Kidney glomerular epithelial cell (primary cell): ENCODE data around the gene KIRREL3.

Source experiments
- DNase-seq: peaks from one replicate; lab custom pipeline; 2025; lab: John Stamatoyannopoulos, UW

Gene KIRREL3

DNA sequence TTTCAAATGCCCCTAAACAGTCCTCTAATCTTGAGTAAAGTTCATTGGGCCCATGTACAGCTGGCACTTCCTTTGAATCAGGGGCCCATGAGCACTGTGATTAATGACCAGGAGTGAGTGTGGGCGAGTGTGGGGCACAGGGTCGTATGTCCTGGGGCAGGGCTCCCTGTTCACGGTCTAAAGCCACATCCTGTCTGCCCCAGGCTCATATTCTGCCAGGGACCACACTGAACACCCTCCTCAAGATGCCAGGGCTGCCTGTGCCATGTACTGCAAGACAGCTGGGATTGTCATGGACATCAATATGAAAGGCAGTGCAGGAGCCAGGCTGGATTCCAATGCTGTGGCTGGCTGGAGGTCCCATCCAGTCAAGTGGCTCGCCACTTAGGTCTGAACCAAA, 130.5 kb downstream of the KIRREL3 start:
- no peak for DNase-seq

- DNase-seq: no peak
Measured at GRCh38 chr11:126868741-126869140, 131.8 kb downstream of the KIRREL3 start.

DNA sequence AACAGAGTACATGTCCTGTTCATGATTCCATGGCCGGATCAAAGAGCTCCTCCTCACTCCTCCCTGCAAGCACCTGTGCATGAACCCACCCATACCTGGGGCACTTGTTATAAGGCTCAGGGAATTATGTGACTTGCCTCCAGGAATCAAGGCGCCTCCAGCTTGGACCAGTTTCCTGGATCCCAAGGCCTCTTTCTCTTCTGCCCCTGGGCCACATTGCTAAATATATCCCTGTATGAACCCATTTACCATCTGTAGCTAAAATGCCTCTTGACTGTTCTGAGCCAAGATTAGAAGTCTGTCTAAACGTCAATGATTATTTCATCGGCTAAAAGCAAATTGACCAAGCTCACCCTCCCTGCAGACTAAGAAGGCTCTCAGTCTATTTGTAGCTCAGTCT, 135.6 kb downstream of the KIRREL3 start:
- DNase-seq: no peak

DNA sequence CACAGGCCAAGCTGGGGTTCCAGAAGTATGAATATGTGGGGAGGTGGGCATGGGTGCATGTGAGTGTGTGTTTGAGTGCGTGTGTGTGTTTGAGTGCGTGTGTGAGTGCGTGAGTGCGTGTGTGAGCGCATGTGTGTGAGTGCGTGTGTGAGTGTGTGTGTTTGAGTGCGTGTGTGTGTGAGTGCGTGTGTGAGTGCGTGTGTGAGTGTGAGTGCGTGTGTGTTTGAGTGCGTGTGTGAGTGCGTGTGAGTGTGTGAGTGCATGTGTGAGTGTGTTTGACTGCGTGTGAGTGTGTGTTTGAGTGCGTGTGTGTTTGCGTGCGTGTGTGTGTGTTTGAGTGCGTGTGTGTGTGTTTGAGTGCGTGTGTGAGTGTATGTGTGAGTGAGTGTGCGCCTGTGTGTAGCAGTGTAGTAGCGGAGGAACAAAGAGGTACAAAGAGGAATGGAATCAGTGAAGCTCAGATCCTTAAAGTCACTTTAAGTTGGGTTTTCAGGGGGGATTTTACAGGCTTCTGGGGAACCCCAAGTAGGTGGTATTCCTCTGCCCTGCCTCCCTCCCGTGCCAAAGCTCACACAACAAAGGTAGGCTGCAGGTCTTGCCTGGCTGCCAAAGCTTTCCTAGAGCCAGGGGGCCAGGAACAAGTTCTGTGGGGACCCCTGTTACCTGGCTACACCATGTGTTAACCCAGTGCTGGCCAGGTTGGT, 137.1 kb downstream of the KIRREL3 start:
- no peak for DNase-seq

DNA sequence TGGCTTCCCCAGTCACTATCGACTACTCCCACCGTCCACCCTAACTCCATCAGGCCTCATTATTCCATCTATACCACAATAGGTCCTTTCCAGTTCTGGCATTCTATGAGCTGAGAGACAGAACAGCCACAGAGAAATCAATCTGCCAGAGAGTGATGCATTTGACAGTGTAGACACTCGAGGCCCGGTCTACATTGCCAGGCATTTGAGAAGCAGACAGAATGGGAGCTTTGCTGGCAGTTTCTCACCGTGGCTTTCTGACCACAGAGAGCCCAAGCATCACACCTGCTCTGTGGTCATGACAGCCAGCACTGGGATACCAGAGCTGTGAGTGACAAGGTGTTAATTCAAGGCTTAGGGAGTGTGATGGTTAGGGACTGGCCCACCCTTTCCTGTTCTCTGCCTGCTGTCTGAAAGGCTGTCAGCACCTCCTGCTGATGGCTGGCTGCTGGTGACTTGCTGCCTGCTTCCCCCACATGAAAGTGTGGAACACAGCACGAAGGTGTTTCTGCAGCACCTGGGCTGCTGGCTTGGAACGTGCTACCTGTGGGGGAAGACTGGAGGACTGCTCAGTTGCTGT, 137.8 kb downstream of the KIRREL3 start:
- DNase-seq: no peak

DNA sequence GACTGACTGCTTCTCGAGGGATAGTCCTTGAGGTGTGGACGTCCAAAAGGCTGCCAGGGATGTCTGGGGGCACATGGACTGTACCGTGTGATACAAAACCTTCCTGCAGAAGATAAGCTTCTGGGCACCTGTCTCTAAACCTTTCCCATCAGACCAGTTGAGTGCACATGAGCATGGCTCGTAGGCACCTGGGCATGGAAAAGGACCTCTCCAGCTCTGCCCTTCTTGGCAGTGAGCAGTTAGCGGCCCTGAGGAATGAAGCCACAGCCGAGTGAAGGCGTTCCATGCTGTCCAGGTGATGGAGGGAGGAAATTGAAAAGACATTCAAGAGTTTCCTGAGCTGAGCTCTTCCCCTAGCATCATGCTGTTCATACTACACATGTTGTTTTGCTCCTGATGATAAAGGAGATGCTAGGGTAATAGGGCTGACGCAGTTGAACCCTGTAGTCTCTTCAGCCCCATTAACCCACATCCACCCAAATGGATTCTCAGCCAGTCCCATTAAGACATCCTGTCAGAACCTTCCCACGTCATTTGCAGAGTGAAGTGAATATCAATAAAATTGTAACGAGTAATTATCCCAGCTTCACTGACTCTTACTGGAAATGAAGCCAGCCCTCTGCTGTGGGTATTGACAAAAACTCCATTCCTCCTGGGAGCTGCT, 138.6 kb downstream of the KIRREL3 start:
- DNase-seq: no peak

DNA sequence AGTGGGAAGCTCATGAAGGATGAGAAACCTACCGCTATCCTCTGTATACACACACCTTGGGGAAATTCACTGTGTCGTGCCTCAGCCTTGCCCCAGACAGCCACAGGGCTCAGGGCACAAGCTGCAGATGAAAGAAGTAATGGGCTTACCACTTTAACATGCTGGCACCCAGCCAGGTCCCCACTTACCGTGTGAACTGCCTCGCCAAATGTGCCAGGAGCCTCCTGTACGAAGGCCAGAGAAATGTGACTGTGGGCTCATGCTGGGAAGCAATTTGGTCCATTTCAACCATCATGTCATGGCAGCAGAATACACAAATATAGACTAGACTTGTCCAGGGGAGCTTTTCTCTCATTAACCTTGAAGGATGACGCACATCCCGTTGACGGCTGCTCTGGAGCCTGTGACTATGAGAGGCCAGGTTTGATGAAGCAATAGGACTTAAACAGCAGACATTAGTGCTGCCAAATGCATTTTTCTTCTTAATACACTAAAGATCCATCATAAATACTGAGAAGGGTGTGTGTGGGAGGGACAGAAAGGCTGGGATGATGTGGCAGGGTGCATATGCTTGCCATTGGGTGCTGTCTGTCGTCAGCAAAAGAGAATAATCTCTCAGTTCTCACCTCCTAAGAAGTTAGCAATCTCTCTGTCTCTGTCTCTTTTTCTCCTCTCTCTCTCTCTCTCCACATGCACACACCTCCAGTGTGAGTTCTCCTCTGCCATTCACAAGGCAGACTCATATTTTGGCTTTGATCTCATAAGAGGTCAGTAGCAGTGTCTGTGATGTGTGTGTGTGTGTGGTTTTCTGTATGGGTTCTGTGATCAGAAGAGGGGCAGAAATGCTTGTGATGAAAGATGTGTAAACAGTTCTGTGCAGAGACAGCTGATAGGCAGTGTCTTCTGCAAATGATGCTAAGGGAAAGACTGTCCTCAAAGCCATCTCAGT, 142.4 kb downstream of the KIRREL3 start:
- DNase-seq: no peak

GRCh38 chr11:126855536-126855935, 145.0 kb downstream of the KIRREL3 start:
- no peak for DNase-seq

DNA sequence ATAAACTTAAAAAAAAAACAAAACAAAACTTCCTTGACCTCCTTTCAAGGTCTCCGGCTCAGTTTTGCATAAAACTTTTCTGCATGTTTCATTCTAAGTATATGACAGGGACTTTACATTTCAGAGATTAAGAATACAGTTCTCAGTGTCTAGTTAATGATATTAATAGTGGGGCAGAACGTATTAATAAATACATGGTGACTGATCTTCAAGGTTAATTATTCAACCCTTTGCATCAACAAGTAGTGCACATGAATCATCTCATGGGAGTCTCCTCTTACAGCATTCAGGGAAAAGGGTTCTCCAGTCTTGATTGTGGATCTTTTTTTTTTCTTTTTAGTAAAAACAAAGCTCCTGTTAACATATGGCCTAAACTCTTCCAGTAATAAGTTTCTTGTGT, 146.8 kb downstream of the KIRREL3 start:
- DNase-seq: peak; percentile 76

- no peak for DNase-seq
Measured at GRCh38 chr11:126844789-126845188, 155.8 kb downstream of the KIRREL3 start.

GRCh38 chr11:126843096-126843495, 157.5 kb downstream of the KIRREL3 start:
- DNase-seq: peak; percentile 88

DNA sequence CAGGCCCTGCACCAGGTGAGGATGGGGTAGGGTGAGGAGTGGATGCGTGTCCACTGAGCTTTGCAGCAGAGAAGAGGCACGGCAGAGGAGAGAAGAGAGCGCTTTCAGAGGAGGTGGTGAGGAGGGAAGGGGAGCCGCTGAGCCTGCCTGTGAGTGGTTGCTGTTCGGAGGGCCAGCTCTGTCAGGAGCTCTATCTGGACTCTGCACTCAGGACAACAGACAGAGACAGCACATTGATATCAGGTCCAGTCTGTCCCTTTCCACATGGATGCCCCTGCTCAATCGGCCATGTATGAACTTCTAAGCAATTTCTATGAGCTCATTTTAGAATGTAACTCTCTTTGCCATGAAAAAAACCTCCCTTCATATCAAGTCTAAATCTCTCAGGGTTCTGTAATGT, 158.6 kb downstream of the KIRREL3 start:
- no peak for DNase-seq

DNA sequence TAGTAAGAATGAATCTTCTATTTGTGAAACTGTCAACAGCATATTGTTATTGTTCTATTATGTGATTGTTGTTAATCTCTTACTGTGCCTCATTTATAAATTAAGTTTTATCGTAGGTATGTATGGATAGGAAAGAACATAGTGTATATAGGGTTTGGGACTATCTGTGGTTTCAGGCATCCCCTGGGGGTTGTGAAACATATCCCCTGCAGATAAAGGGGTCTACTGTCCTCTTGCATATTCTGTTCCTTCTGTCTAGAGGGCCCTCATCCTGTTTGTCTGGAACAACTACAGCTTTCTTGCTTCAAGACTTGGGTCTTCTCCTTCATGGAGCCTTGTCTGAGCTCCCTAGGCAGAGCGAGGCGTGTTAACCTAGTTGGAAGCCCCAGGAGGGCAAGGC, 159.6 kb downstream of the KIRREL3 start:
- DNase-seq: no peak

DNA sequence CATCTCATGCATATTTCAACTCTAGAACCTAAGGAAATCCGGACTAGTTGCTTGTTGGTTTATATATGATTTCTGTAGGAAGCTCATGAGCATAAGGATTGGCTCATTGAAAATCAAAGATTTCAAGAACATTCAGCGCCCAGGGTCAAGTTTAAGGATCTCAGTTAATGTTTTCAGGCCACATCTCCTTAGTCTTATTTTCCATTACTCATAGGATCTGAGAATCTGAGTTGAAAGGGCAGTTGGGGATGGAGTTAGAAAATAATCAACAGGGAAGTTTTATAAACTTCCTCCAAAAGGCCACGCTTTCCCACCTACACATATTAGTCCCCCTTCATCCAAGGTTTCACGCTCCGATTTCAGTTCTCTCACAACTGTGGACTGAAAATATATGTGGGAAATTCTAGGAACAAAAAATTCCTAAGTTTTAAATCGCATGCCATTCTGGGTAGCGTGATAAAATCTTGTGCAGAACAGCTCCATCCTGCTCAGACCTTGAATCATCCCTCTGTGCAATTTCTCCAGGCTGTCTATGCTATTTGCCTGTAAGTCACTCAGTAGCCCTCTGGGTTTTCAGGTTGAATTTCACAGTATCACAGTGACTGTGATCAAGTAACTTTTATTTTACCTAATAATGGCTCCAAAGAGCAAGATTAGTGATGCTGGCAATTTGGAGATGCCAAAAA, 160.2 kb downstream of the KIRREL3 start:
- DNase-seq: peak; percentile 25

- no peak for DNase-seq
Measured at GRCh38 chr11:126839496-126839895, 161.1 kb downstream of the KIRREL3 start.

DNA sequence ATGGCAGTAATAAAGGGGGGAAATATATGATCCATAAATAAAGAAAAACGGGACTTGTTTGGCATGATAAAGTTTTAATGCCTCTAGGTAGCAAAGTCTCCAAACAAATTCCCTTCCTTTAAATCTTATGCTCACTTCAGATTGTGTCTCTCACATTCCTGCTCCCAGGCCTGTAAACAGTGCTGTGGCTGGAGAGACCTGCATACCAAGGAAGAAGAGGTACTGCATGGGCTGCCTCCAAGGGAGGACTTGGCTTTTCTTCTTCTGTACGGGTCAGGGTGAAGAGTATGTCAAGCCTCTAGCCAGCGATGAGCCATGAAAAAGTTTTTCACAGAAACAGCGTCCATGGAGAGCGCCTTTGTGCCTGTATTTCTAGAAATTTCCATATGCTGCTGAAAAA, 161.8 kb downstream of the KIRREL3 start:
- no peak for DNase-seq

DNA sequence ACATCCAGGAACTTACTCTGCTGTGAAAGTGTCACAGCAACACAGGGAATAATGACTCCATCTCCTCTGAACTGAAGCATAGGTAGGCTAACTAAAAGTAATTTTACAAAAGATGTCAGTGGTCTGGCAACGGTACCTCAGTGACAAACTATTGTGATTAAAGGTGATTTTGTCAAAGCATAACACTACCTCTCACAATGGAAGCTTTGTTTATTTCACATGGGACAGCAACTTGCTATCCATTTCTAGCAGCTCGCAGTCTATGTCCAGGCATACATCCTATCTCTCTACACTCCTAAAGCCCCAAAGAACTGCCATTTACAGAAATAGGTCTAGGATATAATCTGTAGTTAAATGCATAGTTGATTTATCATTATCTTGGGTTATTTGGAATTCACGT, 163.0 kb downstream of the KIRREL3 start:
- DNase-seq: no peak

GRCh38 chr11:126834573-126834972, 166.0 kb downstream of the KIRREL3 start:
- DNase-seq: no peak

DNA sequence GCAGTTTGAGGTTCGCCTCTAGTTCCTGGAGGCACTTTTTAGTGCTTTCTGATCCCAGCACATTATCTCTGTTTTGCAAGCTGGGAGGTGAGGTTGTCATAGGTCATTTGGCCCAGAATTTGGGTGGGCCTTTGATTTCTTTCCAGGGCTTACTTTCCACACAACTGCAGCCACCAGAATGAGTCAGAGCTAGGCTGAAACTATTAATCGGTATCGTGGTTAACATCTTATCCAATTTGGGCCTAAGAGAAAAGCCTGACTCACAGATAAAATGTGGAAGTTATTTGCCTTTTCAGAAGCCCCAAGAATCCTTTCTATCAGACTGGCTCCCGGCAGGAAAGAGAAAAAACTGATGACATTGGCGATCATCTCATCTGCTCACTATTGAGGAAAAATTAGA, 166.4 kb downstream of the KIRREL3 start:
- DNase-seq: peak; percentile 74

DNA sequence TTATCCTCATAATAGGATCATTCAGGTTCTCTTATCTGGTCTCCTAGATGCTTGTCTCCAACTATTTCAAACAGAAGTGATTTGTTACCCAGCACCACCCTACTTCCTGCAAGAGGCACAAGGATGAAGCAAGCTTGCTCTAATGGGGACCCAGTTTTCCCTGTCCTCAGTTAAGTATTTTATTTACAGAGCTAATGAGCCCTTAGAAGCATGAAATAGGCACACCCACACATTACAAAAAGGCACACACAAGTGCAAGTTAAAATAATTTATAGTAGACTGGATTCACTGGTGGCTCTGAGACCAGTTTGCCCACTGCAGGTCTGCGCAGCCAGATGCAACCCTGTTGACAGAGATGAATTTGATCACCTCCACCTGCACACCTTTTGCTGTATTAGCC, 167.5 kb downstream of the KIRREL3 start:
- DNase-seq: no peak

- no peak for DNase-seq
Measured at GRCh38 chr11:126832387-126832786, 168.2 kb downstream of the KIRREL3 start.
